GM23248 (cell line): ENCODE data around the gene CCDC157. TPM values are rescaled to one million over a fixed set of nuclear protein-coding genes. Genes with fewer than 3 reads are reported as not detected.

Experiments used
- DNase-seq: peaks from one replicate; pipeline ENCODE4 v3.0.0-alpha.2; 2015
- H2AFZ ChIP-seq: fragments of 200-600 bp; sonication (generic); 2 replicates; pipeline ENCODE4 v1.6.1; 2016; ENCODE audit warnings: antibody characterized with exemption
- H3F3A ChIP-seq: fragments of 200-600 bp; sonication (generic); 2 replicates; pipeline ENCODE4 v1.6.1; 2016; ENCODE audit warnings: mild to moderate bottlenecking, antibody characterized with exemption, mixed run types; ENCODE audit not compliant: insufficient read depth
- H3K27ac ChIP-seq: fragments of 200-600 bp; sonication (generic); 2 replicates; pipeline ENCODE4 v1.5.1; 2016; ENCODE audit warnings: mild to moderate bottlenecking
- H3K27me3 ChIP-seq: fragments of 200-600 bp; sonication (generic); replicated peaks from 2 replicates; pipeline ENCODE4 v1.6.1; 2016; ENCODE audit warnings: mild to moderate bottlenecking; ENCODE audit not compliant: insufficient read depth
- H3K36me3 ChIP-seq: fragments of 200-600 bp; sonication (generic); 2 replicates; pipeline ENCODE4 v1.6.1; 2016; ENCODE audit warnings: low read depth, mild to moderate bottlenecking
- H3K4me1 ChIP-seq: fragments of 200-600 bp; sonication (generic); 2 replicates; pipeline ENCODE4 v1.6.1; 2016; ENCODE audit warnings: mild to moderate bottlenecking; ENCODE audit not compliant: insufficient read depth
- H3K4me2 ChIP-seq: fragments of 200-600 bp; sonication (generic); one replicate; pipeline ENCODE4 v1.6.1; 2016; ENCODE audit warnings: mild to moderate bottlenecking; ENCODE audit not compliant: unreplicated experiment
- H3K4me3 ChIP-seq: fragments of 200-600 bp; sonication (generic); 2 replicates; pipeline ENCODE4 v1.5.1; 2016; ENCODE audit warnings: mild to moderate bottlenecking
- H3K79me2 ChIP-seq: fragments of 200-600 bp; sonication (generic); 2 replicates; pipeline ENCODE4 v1.6.1; 2016; ENCODE audit warnings: mild to moderate bottlenecking; ENCODE audit not compliant: insufficient read depth
- H3K9ac ChIP-seq: fragments of 200-600 bp; sonication (generic); 2 replicates; pipeline ENCODE4 v1.6.1; 2016; ENCODE audit warnings: mild to moderate bottlenecking
- H3K9me2 ChIP-seq: fragments of 200-600 bp; sonication (generic); 2 replicates; pipeline ENCODE4 v1.6.1; 2016; ENCODE audit warnings: mixed run types, mild to moderate bottlenecking, moderate library complexity; ENCODE audit not compliant: insufficient read depth
- H3K9me3 ChIP-seq: fragments of 200-600 bp; sonication (generic); one replicate; pipeline ENCODE4 v1.6.1; 2017; ENCODE audit warnings: low read depth
- H4K20me1 ChIP-seq: fragments of 200-600 bp; sonication (generic); 2 replicates; pipeline ENCODE4 v1.6.0; 2016; ENCODE audit not compliant: insufficient read depth
- EZH2 ChIP-seq: fragments of 200-600 bp; sonication (generic); IDR thresholded peaks from 2 replicates; pipeline ENCODE4 v1.6.1; 2018; ENCODE audit warnings: antibody characterized with exemption, mild to moderate bottlenecking; ENCODE audit not compliant: insufficient read depth, poor library complexity, severe bottlenecking
- EZH2phosphoT487 ChIP-seq: fragments of 200-600 bp; sonication (generic); IDR thresholded peaks from 2 replicates; pipeline ENCODE4 v1.6.1; 2018; ENCODE audit warnings: antibody characterized with exemption, moderate library complexity, mild to moderate bottlenecking, low read depth; ENCODE audit not compliant: insufficient read depth
- WGBS, 2 experiments: methylation state at CpG; one replicate each; pipeline ENCODE4 v1.1.6; 2015 to 2017; ENCODE audit warnings: low lambda C conversion rate in 2 of 2, low coverage in 1 of 2; ENCODE audit errors: missing lambda C conversion rate in 2 of 2; 5-methylcytosine and 5-hydroxymethylcytosine counted together
- in situ Hi-C: fragments of 300-500 bp; cut with MboI; formaldehyde crosslinking; loops from 2 replicates; pipeline ENCODE4 v1.15.0; 2020
- polyA plus RNA-seq: library from polyadenylated mRNA; unstranded; fragments of >200 nt; fragmentation: Nextera tagmentation; extraction: Ambion mirVana; gene quantifications from 2 replicates; pipeline ENCODE4 v1.2.1, GENCODE V29; 2016
- total RNA-seq: library from RNA; depleted of rRNA; stranded (reverse); fragments of >200 nt; shearing (Covaris generic); gene quantifications from 2 replicates; pipeline ENCODE4 v1.2.3, GENCODE V29; 2014

The CCDC157 gene
- total and polyA plus RNA-seq, 2 experiments from 2014 or later, result 2.7 to 5.0 TPM

- TF ChIP-seq EZH2 (no peak), EZH2phosphoT487 (no peak)
- WGBS, 2 experiments, result 98 to 99% methylated on average over 3 of the region's 3 CpGs
- in situ Hi-C loops, result no loop called here
- H3K9me2 ChIP-seq, result no peaks in the 10 kb centered on the region
- no peak overlapping the region for H3K27ac ChIP-seq
- H3K79me2 ChIP-seq, result peaks cover 96% of the 10 kb centered on the region
- H3K9ac ChIP-seq, result no peak overlapping the region
- no peaks in the 10 kb centered on the region for H3K36me3 ChIP-seq
- no peak overlapping the region for H3K4me3 ChIP-seq
- H2AFZ ChIP-seq, result no peak overlapping the region
- no peak for DNase-seq
- no peaks in the 10 kb centered on the region; the same call in 1 of the 2 replicates for H4K20me1 ChIP-seq
- H3K9me3 ChIP-seq, result no peaks in the 10 kb centered on the region
- H3F3A ChIP-seq, result 0 out of 2 replicates have a peak, but pooled peaks cover 6% of the 10 kb centered on the region
- peaks cover 19% of the 10 kb centered on the region for H3K4me1 ChIP-seq
- no peaks in the 10 kb centered on the region for H3K27me3 ChIP-seq
- no peak overlapping the region for H3K4me2 ChIP-seq
These were observed 36.7 kb upstream of the CCDC157 start for GRCh38 chr22:30320021-30320556.

GRCh38 chr22:30321461-30321860, 35.3 kb upstream of the CCDC157 start:
- TF ChIP-seq EZH2phosphoT487 (no peak), EZH2 (no peak)
- no peak for DNase-seq
- in situ Hi-C loops, result no loop called here
- Histone ChIP-seq H3K27me3 (no peaks in the 10 kb centered on the region), H3K9me2 (no peaks in the 10 kb centered on the region), H3K36me3 (no peaks in the 10 kb centered on the region), H2AFZ (no peak overlapping the region), H3K4me2 (no peak overlapping the region), H3K4me3 (no peak overlapping the region), H3K9me3 (no peaks in the 10 kb centered on the region), H3K79me2 (peaks cover 89% of the 10 kb centered on the region), H3F3A (0 out of 2 replicates have a peak, but pooled peaks cover 10% of the 10 kb centered on the region), H3K27ac (no peak overlapping the region), H3K4me1 (peaks cover 22% of the 10 kb centered on the region), H4K20me1 (no peaks in the 10 kb centered on the region), H3K9ac (no peak overlapping the region)
- 92 to 97% methylated on average over 2 of the region's 2 CpGs for WGBS, 2 experiments

GRCh38 chr22:30323246-30323645, 33.6 kb upstream of the CCDC157 start:
- H3K79me2 ChIP-seq, result peaks cover 71% of the 10 kb centered on the region
- no peaks in the 10 kb centered on the region for H3K36me3 ChIP-seq
- no peak overlapping the region for H3K27ac ChIP-seq
- no peak overlapping the region for H3K9ac ChIP-seq
- H3K9me2 ChIP-seq, result no peaks in the 10 kb centered on the region
- no peaks in the 10 kb centered on the region for H3K9me3 ChIP-seq
- H3K4me3 ChIP-seq, result no peak overlapping the region
- TF ChIP-seq EZH2phosphoT487, result no peak
- no peak for TF ChIP-seq EZH2
- WGBS, 2 experiments, result 98% methylated on average over 3 of the region's 3 CpGs
- H3K4me2 ChIP-seq, result no peak overlapping the region
- peaks cover 18% of the 10 kb centered on the region for H3K4me1 ChIP-seq
- H4K20me1 ChIP-seq, result no peaks in the 10 kb centered on the region
- H3K27me3 ChIP-seq, result no peaks in the 10 kb centered on the region
- in situ Hi-C loops, result no loop called here
- H2AFZ ChIP-seq, result no peak overlapping the region
- DNase-seq, result no peak
- peaks cover 22% of the 10 kb centered on the region for H3F3A ChIP-seq

GRCh38 chr22:30324014-30324730, 32.6 kb upstream of the CCDC157 start:
- in situ Hi-C loops, result no loop called here
- peaks cover 62% of the 10 kb centered on the region for H3K79me2 ChIP-seq

More at GRCh38 chr22:30324014-30324730, 32.6 kb upstream of the CCDC157 start:
- Histone ChIP-seq H3K27ac (peak overlapping the region; percentile 79), H3K4me2 (peak overlapping the region; percentile 94), H3K9me3 (no peaks in the 10 kb centered on the region), H3K9me2 (no peaks in the 10 kb centered on the region), H3K27me3 (no peaks in the 10 kb centered on the region), H3K36me3 (no peaks in the 10 kb centered on the region), H3K4me3 (peak overlapping the region; percentile 79), H4K20me1 (no peaks in the 10 kb centered on the region), H3F3A (peaks cover 27% of the 10 kb centered on the region), H2AFZ (no peak overlapping the region), H3K4me1 (peaks cover 18% of the 10 kb centered on the region), H3K9ac (peak overlapping the region; percentile 91)
- WGBS, 2 experiments, result 18 to 27% methylated on average over 8 of the region's 8 CpGs
- no peak for TF ChIP-seq EZH2phosphoT487
- TF ChIP-seq EZH2, result no peak
- peak; percentile 77 for DNase-seq
